H1 (cell line): Measurements from ENCODE around the gene MAFG.

Experiments used
- CREB1 ChIP-seq: IDR thresholded peaks from 2 replicates; pipeline ENCODE4 v1.6.1; 2012; ENCODE audit warnings: inconsistent platforms
- POLR2A ChIP-seq, 2 experiments: IDR thresholded peaks; 1 replicate in 1 of 2; 2 replicates in 1 of 2; pipeline ENCODE4 v1.6.1; 2011; ENCODE audit warnings: low read depth in 2 of 2, low read length in 2 of 2, mild to moderate bottlenecking in 2 of 2; ENCODE audit errors: control extremely low read depth in 1 of 2
- RXRA ChIP-seq: IDR thresholded peaks from 2 replicates; pipeline ENCODE4 v1.6.1; 2011; ENCODE audit warnings: low read depth, mild to moderate bottlenecking, low read length, moderate library complexity; ENCODE audit not compliant: insufficient read depth
- USF2 ChIP-seq: IDR thresholded peaks from 2 replicates; pipeline ENCODE4 v1.6.1; 2011; ENCODE audit warnings: low read length, improper control_type of control experiment
- TF ChIP-seq, protein P1 (sequence below): IDR thresholded peaks from 2 replicates; pipeline ENCODE4 v1.6.1; 2012; ENCODE audit warnings: low read length, inconsistent platforms
- TF ChIP-seq, protein P2 (sequence below), 3 experiments: IDR thresholded peaks; 1 replicate in 2 of 3; 2 replicates in 1 of 3; pipeline versions ENCODE4 v1.5.1 to v1.6.1; 2011; ENCODE audit warnings: low read length in 3 of 3, mild to moderate bottlenecking in 3 of 3, inconsistent platforms in 2 of 3, low read depth in 1 of 3, moderate library complexity in 1 of 3; ENCODE audit not compliant: insufficient read depth in 1 of 3; ENCODE audit errors: control extremely low read depth in 1 of 3

DNA sequence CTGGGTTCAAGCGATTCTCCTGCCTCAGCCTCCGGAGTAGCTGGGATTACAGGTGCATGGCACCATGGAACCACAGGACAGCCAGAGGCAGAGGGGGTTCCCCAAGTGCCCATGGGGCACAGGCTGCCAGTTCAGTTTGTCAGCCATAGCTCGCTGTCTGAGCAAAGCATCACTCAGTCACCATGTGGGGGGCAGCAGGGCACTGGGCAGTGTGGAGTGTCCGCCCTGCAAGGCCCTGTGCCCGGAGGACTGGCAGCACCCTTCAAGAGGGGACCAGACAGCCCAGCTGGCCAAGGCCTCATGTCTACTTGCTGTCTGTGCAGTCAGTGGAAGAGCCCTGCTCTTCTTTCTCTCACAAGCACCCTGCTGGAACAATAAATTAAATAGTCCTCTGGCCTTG is 42.6 kb downstream of the MAFG start:
- TF ChIP-seq RXRA (no peak), CREB1 (no peak), USF2 (no peak), POLR2A (IDR thresholded peaks at IDR 0.05; ENCODE audit: control extremely low read depth in 1 of 2, low read depth in 2 of 2, low read length in 2 of 2) (no peak)
- TF ChIP-seq, protein P1, sequence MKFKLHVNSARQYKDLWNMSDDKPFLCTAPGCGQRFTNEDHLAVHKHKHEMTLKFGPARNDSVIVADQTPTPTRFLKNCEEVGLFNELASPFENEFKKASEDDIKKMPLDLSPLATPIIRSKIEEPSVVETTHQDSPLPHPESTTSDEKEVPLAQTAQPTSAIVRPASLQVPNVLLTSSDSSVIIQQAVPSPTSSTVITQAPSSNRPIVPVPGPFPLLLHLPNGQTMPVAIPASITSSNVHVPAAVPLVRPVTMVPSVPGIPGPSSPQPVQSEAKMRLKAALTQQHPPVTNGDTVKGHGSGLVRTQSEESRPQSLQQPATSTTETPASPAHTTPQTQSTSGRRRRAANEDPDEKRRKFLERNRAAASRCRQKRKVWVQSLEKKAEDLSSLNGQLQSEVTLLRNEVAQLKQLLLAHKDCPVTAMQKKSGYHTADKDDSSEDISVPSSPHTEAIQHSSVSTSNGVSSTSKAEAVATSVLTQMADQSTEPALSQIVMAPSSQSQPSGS, result no peak
- TF ChIP-seq, protein P2, sequence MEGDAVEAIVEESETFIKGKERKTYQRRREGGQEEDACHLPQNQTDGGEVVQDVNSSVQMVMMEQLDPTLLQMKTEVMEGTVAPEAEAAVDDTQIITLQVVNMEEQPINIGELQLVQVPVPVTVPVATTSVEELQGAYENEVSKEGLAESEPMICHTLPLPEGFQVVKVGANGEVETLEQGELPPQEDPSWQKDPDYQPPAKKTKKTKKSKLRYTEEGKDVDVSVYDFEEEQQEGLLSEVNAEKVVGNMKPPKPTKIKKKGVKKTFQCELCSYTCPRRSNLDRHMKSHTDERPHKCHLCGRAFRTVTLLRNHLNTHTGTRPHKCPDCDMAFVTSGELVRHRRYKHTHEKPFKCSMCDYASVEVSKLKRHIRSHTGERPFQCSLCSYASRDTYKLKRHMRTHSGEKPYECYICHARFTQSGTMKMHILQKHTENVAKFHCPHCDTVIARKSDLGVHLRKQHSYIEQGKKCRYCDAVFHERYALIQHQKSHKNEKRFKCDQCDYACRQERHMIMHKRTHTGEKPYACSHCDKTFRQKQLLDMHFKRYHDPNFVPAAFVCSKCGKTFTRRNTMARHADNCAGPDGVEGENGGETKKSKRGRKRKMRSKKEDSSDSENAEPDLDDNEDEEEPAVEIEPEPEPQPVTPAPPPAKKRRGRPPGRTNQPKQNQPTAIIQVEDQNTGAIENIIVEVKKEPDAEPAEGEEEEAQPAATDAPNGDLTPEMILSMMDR (IDR thresholded peaks at IDR 0.05; ENCODE audit: control extremely low read depth in 1 of 3, insufficient read depth in 1 of 3, low read depth in 1 of 3, low read length in 3 of 3), result no peak
